ENCODE measurements around the gene C10orf90.

C10orf90 gene

DNA sequence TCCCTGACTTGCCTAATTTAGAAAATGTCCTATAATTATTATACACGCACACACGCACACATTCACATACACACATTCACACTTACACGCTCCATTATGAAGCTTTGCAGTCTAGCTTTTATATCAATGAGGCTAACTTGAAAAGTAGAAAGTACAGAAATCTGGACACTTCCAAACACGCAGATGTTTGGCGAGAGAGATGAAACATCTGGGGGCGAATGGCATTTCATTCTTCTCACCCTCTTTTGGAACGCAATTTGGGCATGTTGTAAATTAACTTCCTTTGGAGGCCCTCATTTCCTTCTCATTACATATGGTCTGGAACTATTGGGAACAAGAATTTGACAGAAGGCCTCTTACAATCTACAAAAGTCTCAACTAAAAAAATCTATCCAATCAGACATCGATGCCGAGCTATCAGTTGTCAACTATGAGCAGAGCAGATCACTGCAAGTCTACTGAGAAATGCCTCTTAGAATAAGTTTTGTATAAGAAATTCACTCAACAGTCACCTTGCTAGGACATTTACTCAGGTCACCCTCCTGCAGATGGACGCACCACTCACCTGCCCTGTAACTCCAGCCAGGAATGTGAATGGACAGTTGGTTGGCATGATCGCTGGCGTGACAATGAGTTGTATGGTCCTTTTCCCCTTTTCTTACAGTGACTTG, 167.0 kb downstream of the C10orf90 start:
- Histone ChIP-seq H3K4me3 (ENCODE audit: low read depth, low read length) (no peak overlapping the region), H3K27me3 (ENCODE audit: insufficient read depth, low read depth, severe bottlenecking) (no peaks in the 10 kb centered on the region), H3K9me3 (ENCODE audit: severe bottlenecking) (no peaks in the 10 kb centered on the region), H3K36me3 (no peaks in the 10 kb centered on the region), H3K27ac (no peak overlapping the region)
- TF ChIP-seq, protein P1, sequence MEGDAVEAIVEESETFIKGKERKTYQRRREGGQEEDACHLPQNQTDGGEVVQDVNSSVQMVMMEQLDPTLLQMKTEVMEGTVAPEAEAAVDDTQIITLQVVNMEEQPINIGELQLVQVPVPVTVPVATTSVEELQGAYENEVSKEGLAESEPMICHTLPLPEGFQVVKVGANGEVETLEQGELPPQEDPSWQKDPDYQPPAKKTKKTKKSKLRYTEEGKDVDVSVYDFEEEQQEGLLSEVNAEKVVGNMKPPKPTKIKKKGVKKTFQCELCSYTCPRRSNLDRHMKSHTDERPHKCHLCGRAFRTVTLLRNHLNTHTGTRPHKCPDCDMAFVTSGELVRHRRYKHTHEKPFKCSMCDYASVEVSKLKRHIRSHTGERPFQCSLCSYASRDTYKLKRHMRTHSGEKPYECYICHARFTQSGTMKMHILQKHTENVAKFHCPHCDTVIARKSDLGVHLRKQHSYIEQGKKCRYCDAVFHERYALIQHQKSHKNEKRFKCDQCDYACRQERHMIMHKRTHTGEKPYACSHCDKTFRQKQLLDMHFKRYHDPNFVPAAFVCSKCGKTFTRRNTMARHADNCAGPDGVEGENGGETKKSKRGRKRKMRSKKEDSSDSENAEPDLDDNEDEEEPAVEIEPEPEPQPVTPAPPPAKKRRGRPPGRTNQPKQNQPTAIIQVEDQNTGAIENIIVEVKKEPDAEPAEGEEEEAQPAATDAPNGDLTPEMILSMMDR (IDR thresholded peaks at IDR 0.05; ENCODE audit: low read depth, low read length), result no peak
- DNase-seq, result no peak

DNA sequence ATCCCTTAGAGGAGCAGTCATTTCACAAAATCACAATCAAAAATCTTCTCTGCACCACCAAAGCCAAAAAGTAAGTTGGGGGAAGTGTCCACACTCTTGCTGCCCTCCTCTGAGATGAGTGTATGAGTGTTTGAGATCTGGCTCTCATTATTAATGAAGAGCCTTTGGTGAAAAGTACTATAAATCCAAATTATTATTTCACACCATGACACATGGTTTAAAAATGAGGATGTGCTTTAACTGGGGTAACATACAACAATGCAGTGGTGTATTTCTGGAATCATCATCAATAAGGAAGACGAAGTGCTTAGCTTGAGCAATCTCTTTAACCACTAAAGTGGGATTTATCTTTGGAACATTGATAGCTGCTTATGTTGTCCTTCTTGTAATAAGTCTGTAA, 168.1 kb downstream of the C10orf90 start:
- H3K36me3 ChIP-seq, result no peaks in the 10 kb centered on the region
- no peak for DNase-seq

DNA sequence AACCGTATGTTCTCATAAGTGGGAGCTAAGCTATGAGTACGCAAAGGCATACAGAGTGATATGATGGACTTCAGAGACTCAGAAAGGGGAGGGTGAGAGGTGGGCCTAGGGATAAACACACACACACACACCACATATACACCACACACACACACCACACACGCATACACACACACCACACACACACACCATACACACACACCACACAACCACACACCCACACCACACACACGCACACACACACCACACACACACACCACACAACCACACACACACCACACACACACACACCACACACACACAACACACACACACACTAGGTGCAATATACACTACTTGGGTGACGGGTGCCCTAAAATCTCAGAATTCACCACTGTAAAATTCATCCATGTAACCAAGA, 168.7 kb downstream of the C10orf90 start:
- Histone ChIP-seq H3K4me3 (ENCODE audit: low read depth, low read length) (no peak overlapping the region), H3K27ac (no peak overlapping the region), H3K27me3 (ENCODE audit: insufficient read depth, low read depth, severe bottlenecking) (no peaks in the 10 kb centered on the region), H3K9me3 (ENCODE audit: severe bottlenecking) (no peaks in the 10 kb centered on the region), H3K36me3 (no peaks in the 10 kb centered on the region)
- TF ChIP-seq, protein P1 (IDR thresholded peaks at IDR 0.05; ENCODE audit: low read depth, low read length), result no peak
- DNase-seq, result no peak

More for the DNA sequence above, 168.1 kb downstream of the C10orf90 start:
- TF ChIP-seq, protein P1 (IDR thresholded peaks at IDR 0.05; ENCODE audit: low read depth, low read length), result no peak
- Histone ChIP-seq H3K4me3 (ENCODE audit: low read depth, low read length) (no peak overlapping the region), H3K27ac (no peak overlapping the region), H3K9me3 (ENCODE audit: severe bottlenecking) (no peaks in the 10 kb centered on the region), H3K27me3 (ENCODE audit: insufficient read depth, low read depth, severe bottlenecking) (no peaks in the 10 kb centered on the region)

DNA sequence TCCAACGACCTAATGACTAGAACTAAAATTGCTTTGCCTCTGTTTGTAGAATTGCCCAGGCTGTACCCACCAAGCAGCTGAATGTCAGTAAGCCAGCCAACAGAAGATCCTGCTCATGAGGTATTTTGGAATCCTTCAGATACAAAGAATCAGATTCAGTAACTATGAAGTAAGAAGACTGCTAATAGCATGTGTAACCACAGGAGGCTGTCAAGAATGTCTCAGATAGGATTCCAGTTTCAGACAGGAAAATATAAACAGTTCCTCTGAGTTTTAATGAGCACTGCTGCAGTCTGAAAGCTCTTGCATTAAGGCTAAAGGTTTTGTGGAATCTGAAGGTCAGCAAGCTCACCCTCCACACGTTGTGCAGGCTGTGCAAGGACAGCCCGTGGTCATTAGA, 169.6 kb downstream of the C10orf90 start:
- TF ChIP-seq, protein P1 (IDR thresholded peaks at IDR 0.05; ENCODE audit: low read depth, low read length), result no peak
- no peaks in the 10 kb centered on the region for H3K9me3 ChIP-seq (ENCODE audit: severe bottlenecking)
- no peak overlapping the region for H3K4me3 ChIP-seq (ENCODE audit: low read depth, low read length)
- no peaks in the 10 kb centered on the region for H3K27me3 ChIP-seq (ENCODE audit: insufficient read depth, low read depth, severe bottlenecking)
- no peak overlapping the region for H3K27ac ChIP-seq
- DNase-seq, result no peak
- no peaks in the 10 kb centered on the region for H3K36me3 ChIP-seq

DNA sequence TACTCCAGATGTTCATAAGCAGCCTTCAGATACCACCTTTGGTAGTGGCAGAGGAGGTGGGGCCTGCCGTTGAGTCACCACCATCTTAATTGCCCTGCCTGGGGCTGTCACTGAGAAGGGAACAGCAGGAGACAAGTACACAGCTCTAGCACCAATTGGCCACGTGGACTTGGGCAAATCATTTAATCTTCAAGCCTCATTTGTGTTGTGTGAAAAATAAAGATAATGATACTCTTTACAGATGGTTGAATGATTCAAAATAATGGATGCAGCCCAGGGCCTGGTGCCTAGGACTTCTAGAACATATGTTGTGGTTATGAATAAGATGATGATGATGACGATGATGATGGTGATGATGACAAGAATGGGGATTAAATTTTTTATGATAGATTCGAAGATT, 170.3 kb downstream of the C10orf90 start:
- no peaks in the 10 kb centered on the region for H3K9me3 ChIP-seq (ENCODE audit: severe bottlenecking)
- H3K27ac ChIP-seq, result no peak overlapping the region
- TF ChIP-seq, protein P1 (IDR thresholded peaks at IDR 0.05; ENCODE audit: low read depth, low read length), result no peak
- H3K36me3 ChIP-seq, result no peaks in the 10 kb centered on the region
- no peak overlapping the region for H3K4me3 ChIP-seq (ENCODE audit: low read depth, low read length)
- no peaks in the 10 kb centered on the region for H3K27me3 ChIP-seq (ENCODE audit: insufficient read depth, low read depth, severe bottlenecking)
- no peak for DNase-seq

DNA sequence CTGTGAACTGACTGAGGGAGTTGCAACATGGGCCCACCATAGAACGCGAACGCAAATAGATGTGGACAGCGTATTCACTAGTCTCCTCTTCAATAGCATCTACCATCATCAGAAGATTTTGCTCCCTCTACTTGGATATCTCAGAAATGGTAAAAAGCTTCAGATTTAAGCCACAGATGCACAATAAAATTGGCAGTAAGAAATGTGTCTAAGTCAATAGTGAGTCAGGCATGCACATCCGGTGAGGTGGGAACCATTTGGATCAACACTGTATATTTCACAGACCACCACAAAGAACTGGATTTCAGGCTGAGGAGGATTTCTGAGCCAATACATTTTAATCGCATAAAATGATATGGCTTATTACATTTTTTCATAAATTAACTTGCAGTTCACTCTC, 170.7 kb downstream of the C10orf90 start:
- H3K27ac ChIP-seq, result no peak overlapping the region
- TF ChIP-seq, protein P1 (IDR thresholded peaks at IDR 0.05; ENCODE audit: low read depth, low read length), result no peak
- DNase-seq, result no peak

More for the DNA sequence above, 170.7 kb downstream of the C10orf90 start:
- H3K9me3 ChIP-seq (ENCODE audit: severe bottlenecking), result no peaks in the 10 kb centered on the region
- no peaks in the 10 kb centered on the region for H3K27me3 ChIP-seq (ENCODE audit: insufficient read depth, low read depth, severe bottlenecking)
- H3K4me3 ChIP-seq (ENCODE audit: low read depth, low read length), result no peak overlapping the region
- no peaks in the 10 kb centered on the region for H3K36me3 ChIP-seq
